Uterus (tissue), 4 donors: ENCODE data around the gene SALL2. TPM values are rescaled to one million over a fixed set of nuclear protein-coding genes. Genes with fewer than 3 reads are reported as not detected.
"Not testable (repeated sequence)": the region's sequence is repeated elsewhere in the genome, so short reads cannot be mapped to it uniquely, and the experiment has no call there.

Experiments used
- DNase-seq, 2 donors: peaks; one replicate each; pipeline ENCODE4 v3.0.0-alpha.2; 2019 to 2020
- H3K27ac ChIP-seq, 2 donors: fragments of 200-600 bp; sonication (generic); 1 replicate in 1 of 2; 2 replicates in 1 of 2; pipeline ENCODE4 v1.5.1; 2016 to 2018
- H3K27me3 ChIP-seq, 2 donors: fragments of 200-600 bp; sonication (generic); one replicate each; pipeline ENCODE4 v1.5.1; 2018 to 2019; ENCODE audit warnings: control low read depth in 1 of 2
- H3K36me3 ChIP-seq, 2 donors: fragments of 200-600 bp; sonication (generic); one replicate each; pipeline ENCODE4 v1.5.1; 2019; ENCODE audit warnings: control low read depth in 1 of 2
- H3K4me1 ChIP-seq, 2 donors: fragments of 200-600 bp; sonication (generic); one replicate each; pipeline ENCODE4 v1.5.1; 2018 to 2019; ENCODE audit warnings: control low read depth in 1 of 2
- H3K4me3 ChIP-seq, 2 donors: fragments of 200-600 bp; sonication (generic); 1 replicate in 1 of 2; 2 replicates in 1 of 2; pipeline ENCODE4 v1.5.1; 2018 to 2019; ENCODE audit warnings: mild to moderate bottlenecking in 1 of 2
- H3K9me3 ChIP-seq, 2 donors: fragments of 200-600 bp; sonication (generic); one replicate each; pipeline ENCODE4 v1.5.1; 2019; ENCODE audit warnings: control low read depth in 1 of 2
- CTCF ChIP-seq, 4 experiments: fragments of 200-600 bp in 2 of 4; fragments of 450-650 bp in 2 of 4; sonication (generic) in 2 of 4; IDR thresholded peaks; one replicate each; pipeline ENCODE4 v1.5.1; 2016 to 2019; ENCODE audit warnings: antibody characterized with exemption in 4 of 4, mild to moderate bottlenecking in 2 of 4, moderate library complexity in 1 of 4
- POLR2A ChIP-seq, 2 donors: fragments of 450-650 bp; IDR thresholded peaks; one replicate each; pipeline ENCODE4 v1.6.1; 2016; ENCODE audit warnings: antibody characterized with exemption in 2 of 2, mild to moderate bottlenecking in 1 of 2, moderate library complexity in 1 of 2
- intact Hi-C: fragments of 100-400 bp; cut with DNase I; formaldehyde crosslinking; loops from one replicate; pipeline ENCODE4 v1.15.1; 2023; ENCODE audit warnings: low total_unique reads
- total RNA-seq, 4 donors: library from RNA; depleted of rRNA in 3 of 4; stranded (reverse); fragments of >200 nt in 3 of 4; gene quantifications; one replicate each; pipeline versions ENCODE4 v1.1.0 to v1.2.4, GENCODE V29; 2014 to 2023
- donor health status: DM: yes; HTN: yes; CAD: no.

Gene SALL2
- total RNA-seq, 4 donors from 2014 or later, result 0.26 to 28.8 (median 10.4) TPM

- H3K36me3 ChIP-seq, result no peaks in the 10 kb centered on the region
- H3K27me3 ChIP-seq, result no peaks in the 10 kb centered on the region
- H3K9me3 ChIP-seq, result no peaks in the 10 kb centered on the region
- H3K4me3 ChIP-seq, result no peak overlapping the region
- TF ChIP-seq CTCF (IDR thresholded peaks at IDR 0.05), result no peak
- DNase-seq, result no peak
- H3K27ac ChIP-seq, result peak overlapping the region; percentile 63 to 78
- no peaks in the 10 kb centered on the region for H3K4me1 ChIP-seq
- intact Hi-C loops, result no loop called here
Observed at GRCh38 chr14:21556378-21557083, 30.4 kb upstream of the SALL2 start.

GRCh38 chr14:21553266-21553665 is 27.1 kb upstream of the SALL2 start:
- Histone ChIP-seq H3K27ac (no peak overlapping the region), H3K36me3 (no peaks in the 10 kb centered on the region), H3K27me3 (no peaks in the 10 kb centered on the region), H3K4me3 (no peak overlapping the region), H3K9me3 (no peaks in the 10 kb centered on the region), H3K4me1 (no peaks in the 10 kb centered on the region)
- no peak for DNase-seq
- intact Hi-C loops, result no loop called here
- TF ChIP-seq CTCF (IDR thresholded peaks at IDR 0.05), result no peak
- no peak for TF ChIP-seq POLR2A (IDR thresholded peaks at IDR 0.05)

- H3K36me3 ChIP-seq, H3K9me3 ChIP-seq, DNase-seq, intact Hi-C loops, H3K4me3 ChIP-seq, H3K4me1 ChIP-seq, H3K27ac ChIP-seq, H3K27me3 ChIP-seq: not testable (repeated sequence)
Observed at GRCh38 chr14:21544588-21544987, 18.4 kb upstream of the SALL2 start.

- no peaks in the 10 kb centered on the region for H3K36me3 ChIP-seq
- H3K4me3 ChIP-seq, result no peak overlapping the region
- H3K9me3 ChIP-seq, result no peaks in the 10 kb centered on the region
- no peaks in the 10 kb centered on the region for H3K4me1 ChIP-seq
- DNase-seq, result no peak
- TF ChIP-seq CTCF (IDR thresholded peaks at IDR 0.05) (no peak), POLR2A (IDR thresholded peaks at IDR 0.05) (no peak)
- H3K27ac ChIP-seq, result no peak overlapping the region
- no peaks in the 10 kb centered on the region for H3K27me3 ChIP-seq
- intact Hi-C loops, result no loop called here
Observed at GRCh38 chr14:21543963-21544362, 17.8 kb upstream of the SALL2 start.

- no peak overlapping the region for H3K27ac ChIP-seq
- intact Hi-C loops, result no loop called here
Observed at GRCh38 chr14:21543521-21543960, 17.4 kb upstream of the SALL2 start.

More at GRCh38 chr14:21543521-21543960, 17.4 kb upstream of the SALL2 start:
- Histone ChIP-seq H3K4me1 (no peaks in the 10 kb centered on the region), H3K27me3 (no peaks in the 10 kb centered on the region), H3K36me3 (no peaks in the 10 kb centered on the region), H3K4me3 (no peak overlapping the region), H3K9me3 (no peaks in the 10 kb centered on the region)
- no peak for DNase-seq
- TF ChIP-seq CTCF (IDR thresholded peaks at IDR 0.05), result no peak
- no peak for TF ChIP-seq POLR2A (IDR thresholded peaks at IDR 0.05)
